Measurements from ENCODE around the gene NUTF2. TPM values are rescaled to one million over a fixed set of nuclear protein-coding genes. Genes with fewer than 3 reads are reported as not detected.

Gene NUTF2
- total RNA-seq, 2 donors from 2014 or later, result 201 to 218 TPM

DNA sequence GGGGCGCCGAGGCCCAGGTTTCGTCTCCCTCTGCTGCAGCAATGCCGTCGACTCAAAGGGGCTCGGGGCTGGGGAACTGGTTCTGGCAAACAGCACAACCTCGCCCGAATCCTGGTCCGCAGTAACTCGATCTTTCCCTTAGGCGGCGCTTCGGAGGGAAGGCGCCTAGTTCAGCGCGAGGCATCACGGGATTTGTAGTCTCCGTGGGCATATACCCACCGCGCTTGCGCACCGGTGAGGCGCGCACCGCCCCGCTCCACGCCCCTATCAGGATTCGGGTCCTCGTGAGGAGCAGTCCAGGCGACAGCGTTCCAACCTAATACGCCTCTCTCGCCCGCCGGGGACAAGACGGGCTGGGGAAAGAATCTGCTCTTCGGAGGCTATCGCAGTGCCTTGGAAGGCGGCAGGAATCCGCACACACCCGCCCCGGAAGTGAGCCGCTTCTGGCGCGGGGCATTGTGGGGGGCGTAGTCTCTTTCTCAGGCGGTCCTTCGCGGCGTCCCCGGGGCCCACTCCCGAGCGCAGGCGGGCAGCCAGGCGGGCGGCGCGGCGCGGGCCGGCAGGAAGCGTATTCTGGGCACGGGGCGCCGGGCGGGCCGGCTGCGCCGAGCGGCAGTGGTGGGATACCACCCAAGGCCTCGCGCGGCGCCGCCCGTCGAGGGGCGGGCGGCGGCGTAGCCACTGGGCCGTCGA is 4.8 kb upstream of the NUTF2 start, which contains the start of gene THAP11:
TSS of gene THAP11 (plus strand) at position 505 of the 693 bp plus-strand sequence. CDS start 235 bp downstream, outside the sequence.
- H3K4me3 ChIP-seq (ENCODE audit: low read length), result peak within 1 kb of the TSS; percentile 90
- TF ChIP-seq, protein P1, sequence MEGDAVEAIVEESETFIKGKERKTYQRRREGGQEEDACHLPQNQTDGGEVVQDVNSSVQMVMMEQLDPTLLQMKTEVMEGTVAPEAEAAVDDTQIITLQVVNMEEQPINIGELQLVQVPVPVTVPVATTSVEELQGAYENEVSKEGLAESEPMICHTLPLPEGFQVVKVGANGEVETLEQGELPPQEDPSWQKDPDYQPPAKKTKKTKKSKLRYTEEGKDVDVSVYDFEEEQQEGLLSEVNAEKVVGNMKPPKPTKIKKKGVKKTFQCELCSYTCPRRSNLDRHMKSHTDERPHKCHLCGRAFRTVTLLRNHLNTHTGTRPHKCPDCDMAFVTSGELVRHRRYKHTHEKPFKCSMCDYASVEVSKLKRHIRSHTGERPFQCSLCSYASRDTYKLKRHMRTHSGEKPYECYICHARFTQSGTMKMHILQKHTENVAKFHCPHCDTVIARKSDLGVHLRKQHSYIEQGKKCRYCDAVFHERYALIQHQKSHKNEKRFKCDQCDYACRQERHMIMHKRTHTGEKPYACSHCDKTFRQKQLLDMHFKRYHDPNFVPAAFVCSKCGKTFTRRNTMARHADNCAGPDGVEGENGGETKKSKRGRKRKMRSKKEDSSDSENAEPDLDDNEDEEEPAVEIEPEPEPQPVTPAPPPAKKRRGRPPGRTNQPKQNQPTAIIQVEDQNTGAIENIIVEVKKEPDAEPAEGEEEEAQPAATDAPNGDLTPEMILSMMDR (conservative IDR thresholded peaks at IDR 0.05), result peak; percentile 81
- DNase-seq, result peak; percentile 99
- no peaks in the 10 kb centered on the region for H3K27me3 ChIP-seq (ENCODE audit: control insufficient read depth, insufficient read depth, low read length, poor library complexity, severe bottlenecking)
- H3K36me3 ChIP-seq (ENCODE audit: control insufficient read depth, insufficient read depth, low read length), result peaks cover 4% of the 10 kb centered on the region
- H3K9me3 ChIP-seq (ENCODE audit: control insufficient read depth, low read length), result no peaks in the 10 kb centered on the region
- H3K9me3 Mint-ChIP-seq, result no peaks in the 10 kb centered on the region
- H3K4me1 Mint-ChIP-seq, result peaks cover 37% of the 10 kb centered on the region
- peak within 1 kb of the TSS; percentile 97 for H3K27ac Mint-ChIP-seq
- H3K9ac ChIP-seq (ENCODE audit: extremely low read depth, low read length, poor library complexity, severe bottlenecking), result peak within 1 kb of the TSS; percentile 45
- H3K4me3 Mint-ChIP-seq, result peak within 1 kb of the TSS; percentile 85
- peaks cover 22% of the 10 kb centered on the region for H3K4me1 ChIP-seq (ENCODE audit: control insufficient read depth, insufficient read depth, low read length)
- H3K27me3 Mint-ChIP-seq (ENCODE audit: insufficient read depth), result no peaks in the 10 kb centered on the region
- H3K27ac ChIP-seq (ENCODE audit: low read depth, low read length), result peak within 1 kb of the TSS; percentile 71
- H3K36me3 Mint-ChIP-seq (ENCODE audit: low read depth), result no peaks in the 10 kb centered on the region
- 1 to 2% methylated on average over 44 to 83 of the region's 83 CpGs for WGBS, 2 experiments (ENCODE audit: insufficient coverage in 1 of 2, insufficient read length in 1 of 2)

DNA sequence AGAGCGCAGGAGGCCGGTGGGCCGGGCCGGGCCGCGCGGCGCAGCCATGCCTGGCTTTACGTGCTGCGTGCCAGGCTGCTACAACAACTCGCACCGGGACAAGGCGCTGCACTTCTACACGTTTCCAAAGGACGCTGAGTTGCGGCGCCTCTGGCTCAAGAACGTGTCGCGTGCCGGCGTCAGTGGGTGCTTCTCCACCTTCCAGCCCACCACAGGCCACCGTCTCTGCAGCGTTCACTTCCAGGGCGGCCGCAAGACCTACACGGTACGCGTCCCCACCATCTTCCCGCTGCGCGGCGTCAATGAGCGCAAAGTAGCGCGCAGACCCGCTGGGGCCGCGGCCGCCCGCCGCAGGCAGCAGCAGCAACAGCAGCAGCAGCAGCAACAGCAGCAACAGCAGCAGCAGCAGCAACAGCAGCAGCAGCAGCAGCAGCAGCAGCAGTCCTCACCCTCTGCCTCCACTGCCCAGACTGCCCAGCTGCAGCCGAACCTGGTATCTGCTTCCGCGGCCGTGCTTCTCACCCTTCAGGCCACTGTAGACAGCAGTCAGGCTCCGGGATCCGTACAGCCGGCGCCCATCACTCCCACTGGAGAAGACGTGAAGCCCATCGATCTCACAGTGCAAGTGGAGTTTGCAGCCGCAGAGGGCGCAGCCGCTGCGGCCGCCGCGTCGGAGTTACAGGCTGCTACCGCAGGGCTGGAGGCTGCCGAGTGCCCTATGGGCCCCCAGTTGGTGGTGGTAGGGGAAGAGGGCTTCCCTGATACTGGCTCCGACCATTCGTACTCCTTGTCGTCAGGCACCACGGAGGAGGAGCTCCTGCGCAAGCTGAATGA is 4.0 kb upstream of the NUTF2 start:
- WGBS, 2 experiments (ENCODE audit: insufficient coverage in 1 of 2, insufficient read length in 1 of 2), result 2 to 5% methylated on average over 25 to 67 of the region's 67 CpGs
- Histone ChIP-seq H3K36me3 (ENCODE audit: control insufficient read depth, insufficient read depth, low read length) (peaks cover 4% of the 10 kb centered on the region), H3K4me1 (ENCODE audit: control insufficient read depth, insufficient read depth, low read length) (peaks cover 22% of the 10 kb centered on the region), H3K27ac (ENCODE audit: low read depth, low read length) (peak overlapping the region; percentile 52), H3K9me3 (ENCODE audit: control insufficient read depth, low read length) (no peaks in the 10 kb centered on the region), H3K9ac (ENCODE audit: extremely low read depth, low read length, poor library complexity, severe bottlenecking) (peak overlapping the region; percentile 45), H3K27me3 (ENCODE audit: control insufficient read depth, insufficient read depth, low read length, poor library complexity, severe bottlenecking) (no peaks in the 10 kb centered on the region), H3K4me3 (ENCODE audit: low read length) (peak overlapping the region; percentile 90)
- H3K9me3 Mint-ChIP-seq, result no peaks in the 10 kb centered on the region
- no peaks in the 10 kb centered on the region for H3K36me3 Mint-ChIP-seq (ENCODE audit: low read depth)
- H3K4me3 Mint-ChIP-seq, result peak overlapping the region; percentile 85
- H3K27me3 Mint-ChIP-seq (ENCODE audit: insufficient read depth), result no peaks in the 10 kb centered on the region
- H3K4me1 Mint-ChIP-seq, result peaks cover 39% of the 10 kb centered on the region
- TF ChIP-seq, protein P1 (conservative IDR thresholded peaks at IDR 0.05), result peak; percentile 59
- DNase-seq, result peak; percentile 85
- H3K27ac Mint-ChIP-seq, result peak overlapping the region; percentile 92

DNA sequence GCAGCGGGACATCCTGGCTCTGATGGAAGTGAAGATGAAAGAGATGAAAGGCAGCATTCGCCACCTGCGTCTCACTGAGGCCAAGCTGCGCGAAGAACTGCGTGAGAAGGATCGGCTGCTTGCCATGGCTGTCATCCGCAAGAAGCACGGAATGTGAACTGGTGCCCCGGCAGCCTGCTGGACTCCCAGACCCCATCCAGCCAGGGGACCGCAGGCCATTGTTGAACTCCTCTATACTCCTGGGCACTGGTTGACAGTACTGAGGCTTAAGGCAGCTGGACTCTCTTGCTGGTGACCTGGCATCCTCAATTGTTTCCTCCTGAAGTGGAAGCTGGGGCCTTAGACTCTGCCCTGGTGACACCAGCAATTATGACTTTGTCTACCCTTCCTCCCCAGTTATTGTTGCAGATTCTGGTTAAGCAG is 3.4 kb upstream of the NUTF2 start:
- Mint-ChIP-seq H3K4me1 (peaks cover 44% of the 10 kb centered on the region), H3K9me3 (no peaks in the 10 kb centered on the region), H3K27me3 (ENCODE audit: insufficient read depth) (no peaks in the 10 kb centered on the region), H3K4me3 (peak overlapping the region; percentile 85), H3K36me3 (ENCODE audit: low read depth) (peaks cover 2% of the 10 kb centered on the region), H3K27ac (peak overlapping the region; percentile 92)
- H3K9me3 ChIP-seq (ENCODE audit: control insufficient read depth, low read length), result no peaks in the 10 kb centered on the region
- 38 to 39% methylated on average over 11 of the region's 11 CpGs for WGBS, 2 experiments (ENCODE audit: insufficient coverage in 1 of 2, insufficient read length in 1 of 2)
- H3K4me1 ChIP-seq (ENCODE audit: control insufficient read depth, insufficient read depth, low read length), result peaks cover 22% of the 10 kb centered on the region
- no peak for DNase-seq
- H3K4me3 ChIP-seq (ENCODE audit: low read length), result peak overlapping the region; percentile 90
- TF ChIP-seq, protein P1 (conservative IDR thresholded peaks at IDR 0.05), result no peak
- no peak overlapping the region for H3K9ac ChIP-seq (ENCODE audit: extremely low read depth, low read length, poor library complexity, severe bottlenecking)
- no peaks in the 10 kb centered on the region for H3K27me3 ChIP-seq (ENCODE audit: control insufficient read depth, insufficient read depth, low read length, poor library complexity, severe bottlenecking)
- H3K27ac ChIP-seq (ENCODE audit: low read depth, low read length), result no peak overlapping the region
- H3K36me3 ChIP-seq (ENCODE audit: control insufficient read depth, insufficient read depth, low read length), result peaks cover 4% of the 10 kb centered on the region

All from endodermal cell (in vitro differentiated cells).